Stimulated activated CD4-positive, alpha-beta T cell treated with anti-CD3 and anti-CD28 coated beads, Interleukin-4, amount 100 ng/mL, for 4 hours (primary cell): ENCODE results near the gene STARD7.
A peak's percentile ranks its signal among the peaks of the same experiment; 100 is the strongest.

Source experiments
- DNase-seq, 2 experiments: peaks; one replicate each; pipeline ENCODE4 v3.0.0-alpha.2; 2020

Gene STARD7

DNA sequence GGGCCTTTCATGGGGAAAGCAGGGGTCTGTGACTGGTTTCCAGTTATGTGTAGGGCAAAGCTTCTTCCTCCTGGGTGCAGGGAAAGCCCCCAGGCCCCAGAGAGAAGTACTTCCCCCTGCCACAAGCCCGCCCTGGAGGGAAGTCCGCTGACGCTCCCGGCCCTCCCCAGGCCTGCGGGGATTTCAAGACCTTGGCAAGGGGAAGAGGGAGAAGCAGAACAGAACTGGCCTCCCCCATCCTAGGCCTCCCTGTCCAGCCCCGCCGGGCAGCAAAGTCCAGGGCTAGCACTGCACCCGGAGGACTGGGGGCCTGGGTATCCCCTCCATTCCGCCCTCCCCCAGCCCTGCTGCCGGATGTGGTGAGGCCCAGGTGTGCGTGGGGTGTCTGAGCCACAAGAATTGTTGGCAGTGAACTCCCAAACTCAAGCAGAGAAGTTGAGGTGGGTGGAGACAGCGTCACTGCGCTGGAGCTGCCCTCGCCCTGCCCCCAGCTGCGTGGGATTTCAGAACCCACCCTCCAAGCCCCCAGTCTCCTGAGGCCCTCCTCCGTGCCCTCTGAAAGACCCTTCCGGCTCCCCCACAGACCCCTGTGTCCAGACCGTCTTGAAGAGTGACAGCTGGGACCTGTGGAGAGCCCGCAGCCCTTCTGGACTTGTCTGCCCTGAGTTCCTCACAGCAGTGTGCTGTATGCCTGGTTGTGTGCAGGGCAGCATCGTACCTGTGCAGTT lies 62.3 kb downstream of the STARD7 start:
- DNase-seq, result peak; percentile 81 to 93

GRCh38 chr2:96145848-96146152 lies 62.8 kb downstream of the STARD7 start:
- no peak for DNase-seq

- peak; percentile 93 to 95 for DNase-seq
Measured at GRCh38 chr2:96145036-96145847, 63.4 kb downstream of the STARD7 start, which contains the start of gene DUSP2. Gene DUSP2 (minus strand): TSS chr2:96145440. CDS start chr2:96145354, 86 bp downstream.

GRCh38 chr2:96144481-96145035 lies 64.1 kb downstream of the STARD7 start:
- DNase-seq, result peak; percentile 55 to 62

- DNase-seq, result peak; percentile 41 to 52
Measured at GRCh38 chr2:96143848-96144480, 64.7 kb downstream of the STARD7 start.

DNA sequence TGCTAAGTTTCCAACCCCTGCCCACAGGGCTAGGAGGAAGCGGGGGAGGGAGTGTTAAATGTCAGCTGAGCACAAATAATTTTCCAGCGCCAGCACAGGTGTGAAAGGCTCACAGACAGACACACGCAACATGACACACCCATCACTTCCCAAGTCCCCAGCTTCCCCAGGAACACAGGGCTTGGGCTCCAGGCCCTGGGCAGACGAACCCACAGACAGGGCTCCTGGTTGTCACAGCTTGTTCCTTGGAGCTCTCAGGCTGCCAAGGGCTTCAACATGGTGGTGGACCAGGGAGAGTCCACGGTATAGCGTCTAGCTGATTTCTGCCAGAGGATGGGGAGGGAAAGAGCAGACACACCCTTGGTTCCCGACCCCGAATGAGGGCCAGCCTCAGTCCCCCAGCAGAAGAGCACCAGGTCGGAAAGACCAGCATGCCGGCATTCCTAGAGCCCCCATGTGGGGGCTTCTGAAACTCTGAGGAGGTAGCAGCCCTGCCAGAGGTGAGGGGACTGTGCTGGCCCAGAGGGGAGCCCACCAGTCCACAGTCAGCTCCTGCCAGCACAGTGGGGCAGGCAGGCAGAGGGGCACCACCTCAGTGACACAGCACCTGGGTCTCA lies 65.3 kb downstream of the STARD7 start:
- DNase-seq, result peak; percentile 37 to 61

- DNase-seq, result peak; percentile 74 to 81
Measured at GRCh38 chr2:96142217-96143113, 66.2 kb downstream of the STARD7 start.

DNA sequence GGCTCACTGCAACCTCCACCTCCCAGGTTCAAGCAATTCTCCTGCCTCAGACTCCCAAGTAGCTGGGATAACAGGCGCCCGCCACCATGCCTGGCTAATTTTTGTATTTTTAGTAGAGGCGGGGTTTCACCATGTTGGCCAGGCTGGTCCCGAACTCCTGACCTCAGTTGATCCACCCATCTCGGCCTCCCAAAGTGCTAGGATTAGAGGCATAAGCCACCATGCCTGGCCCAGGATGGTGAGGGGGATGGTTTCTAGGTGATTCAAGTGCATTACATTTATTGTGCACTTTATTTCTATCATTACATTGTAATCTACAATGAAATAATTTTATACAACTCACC lies 67.0 kb downstream of the STARD7 start:
- DNase-seq, result peak in 1 of 2 experiments; percentile 28

GRCh38 chr2:96140941-96141623 lies 67.5 kb downstream of the STARD7 start:
- peak; percentile 34 to 36 for DNase-seq

DNA sequence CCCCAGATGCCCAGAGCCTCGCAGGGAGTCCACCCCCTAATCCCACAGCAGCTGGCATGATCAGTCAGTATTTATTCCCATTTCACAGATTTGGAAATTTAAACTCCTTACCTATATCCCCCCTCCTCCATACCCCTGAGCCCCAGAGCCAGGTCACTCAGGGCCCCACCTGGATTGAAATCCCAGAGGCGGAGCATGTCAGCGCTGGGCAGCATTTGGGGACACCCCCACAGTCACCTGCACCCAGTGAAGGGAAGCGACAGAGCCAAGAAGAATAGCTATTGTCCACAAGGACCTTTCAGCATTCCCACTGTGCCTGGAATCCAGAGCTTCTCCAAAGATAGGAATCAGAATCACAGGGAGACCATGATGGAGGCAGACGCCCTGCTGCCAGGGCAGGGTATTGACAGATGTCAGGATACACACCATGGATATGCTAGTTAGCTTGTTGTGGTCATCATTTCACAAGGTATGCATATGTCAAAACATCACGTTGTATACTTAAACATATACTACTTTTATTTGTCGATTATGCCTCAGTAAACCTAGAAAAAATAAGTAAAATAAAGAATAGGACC lies 69.4 kb downstream of the STARD7 start:
- DNase-seq, result no peak

GRCh38 chr2:96138179-96139145 lies 70.2 kb downstream of the STARD7 start, which contains the start of gene ASTL:
Gene ASTL (minus strand): TSS chr2:96138502. CDS start chr2:96138436, 66 bp downstream.
- peak; percentile 54 to 62 for DNase-seq

DNA sequence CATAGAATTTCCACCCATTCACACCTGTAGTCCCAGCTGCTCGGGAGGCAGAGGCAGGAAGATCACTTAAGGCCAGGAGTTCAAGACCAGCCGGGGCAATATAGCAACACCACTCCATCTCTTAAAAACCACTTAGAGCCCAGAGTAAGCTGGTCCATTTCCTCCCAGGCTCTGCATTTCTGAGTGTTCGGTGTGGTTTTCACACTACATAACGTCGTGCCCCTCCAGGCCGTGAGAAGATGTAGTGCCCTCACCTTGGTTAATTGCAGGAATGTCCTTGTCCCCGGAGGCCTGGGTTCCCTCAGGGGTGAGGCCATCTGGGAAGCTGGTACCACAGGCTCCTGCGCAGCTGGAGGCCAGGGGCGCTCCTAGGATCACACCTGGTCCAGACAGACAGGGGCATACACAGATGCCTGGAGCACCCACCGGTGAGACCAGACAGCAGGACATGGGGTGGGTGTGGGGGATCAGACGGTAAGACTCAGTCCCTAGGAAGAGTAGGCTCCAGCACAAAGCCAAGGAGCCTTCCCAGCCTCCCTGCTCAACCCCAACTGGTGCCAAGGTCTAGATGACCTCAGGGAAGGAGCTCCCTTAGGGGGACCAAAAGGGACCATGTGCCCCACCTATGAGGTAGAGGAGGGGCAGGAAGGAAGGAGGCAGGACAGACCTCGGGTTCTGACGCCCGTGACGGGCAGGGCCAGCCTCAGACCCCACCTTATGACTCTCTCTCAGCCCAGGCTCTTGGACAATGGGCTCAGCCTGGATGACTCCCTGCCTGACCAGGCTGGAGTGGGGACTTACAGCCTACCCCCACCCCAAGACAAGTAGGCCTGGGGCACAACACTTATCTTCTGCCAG lies 71.1 kb downstream of the STARD7 start:
- no peak for DNase-seq

DNA sequence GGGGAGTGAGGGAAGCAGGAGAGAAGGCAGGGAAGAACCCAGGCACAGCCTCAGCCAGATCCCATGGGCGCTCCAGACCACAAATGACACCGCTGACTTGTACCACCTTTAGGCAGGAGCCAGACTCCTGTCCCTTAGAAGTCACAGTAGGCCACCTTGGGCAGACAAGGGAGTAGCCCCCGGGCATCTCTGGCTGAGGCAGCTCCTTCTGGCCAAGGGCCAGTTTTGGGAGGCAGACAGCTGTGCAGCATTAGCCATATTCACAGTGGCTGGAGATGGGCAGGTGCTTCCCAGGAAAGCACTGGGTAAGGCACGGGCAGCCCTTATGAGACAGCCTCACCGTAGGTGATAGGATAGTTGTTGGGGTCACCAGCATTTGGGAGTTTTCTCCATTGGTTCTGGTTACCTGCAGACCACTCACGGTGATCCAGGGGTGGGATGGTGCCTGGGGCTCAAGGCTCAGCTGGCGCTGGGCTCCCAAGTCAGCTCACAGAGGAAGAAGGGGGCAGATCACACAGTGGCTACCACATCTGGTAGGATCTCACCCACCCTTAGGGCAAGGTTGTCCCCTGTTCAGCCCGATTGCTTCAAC lies 72.4 kb downstream of the STARD7 start:
- no peak for DNase-seq

DNA sequence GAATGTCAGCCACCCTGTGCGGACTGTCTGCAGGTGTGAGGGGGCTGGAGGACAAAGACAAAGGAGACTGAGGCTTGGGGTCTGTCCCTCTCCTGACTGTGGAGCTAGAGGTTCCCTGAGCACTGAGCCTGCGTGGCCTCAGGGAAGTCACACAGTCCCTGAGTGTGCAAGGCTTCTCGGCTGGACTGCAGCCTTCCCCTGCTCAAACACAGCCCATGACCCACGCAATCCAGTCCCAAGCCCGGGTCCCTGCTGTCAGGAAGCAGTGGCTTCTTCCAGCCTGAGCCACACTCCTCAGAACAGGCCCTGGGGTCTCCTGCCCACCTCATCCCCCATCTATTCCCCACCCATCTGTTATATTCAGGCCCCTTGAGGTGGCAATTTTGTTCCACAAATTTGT lies 73.0 kb downstream of the STARD7 start:
- DNase-seq, result no peak

- no peak for DNase-seq
Measured at GRCh38 chr2:96135171-96135570, 73.5 kb downstream of the STARD7 start.
